Uterus (tissue), 4 donors: ENCODE results near the gene JARID2. TPM values are rescaled to one million over a fixed set of nuclear protein-coding genes. Genes with fewer than 3 reads are reported as not detected.

Source experiments
- DNase-seq, 2 donors: peaks; one replicate each; pipeline ENCODE4 v3.0.0-alpha.2; 2019 to 2020
- H3K27ac ChIP-seq, 2 donors: fragments of 200-600 bp; sonication (generic); 1 replicate in 1 of 2; 2 replicates in 1 of 2; pipeline ENCODE4 v1.5.1; 2016 to 2018
- H3K27me3 ChIP-seq, 2 donors: fragments of 200-600 bp; sonication (generic); one replicate each; pipeline ENCODE4 v1.5.1; 2018 to 2019; ENCODE audit warnings: control low read depth in 1 of 2
- H3K36me3 ChIP-seq, 2 donors: fragments of 200-600 bp; sonication (generic); one replicate each; pipeline ENCODE4 v1.5.1; 2019; ENCODE audit warnings: control low read depth in 1 of 2
- H3K4me1 ChIP-seq, 2 donors: fragments of 200-600 bp; sonication (generic); one replicate each; pipeline ENCODE4 v1.5.1; 2018 to 2019; ENCODE audit warnings: control low read depth in 1 of 2
- H3K4me3 ChIP-seq, 2 donors: fragments of 200-600 bp; sonication (generic); 1 replicate in 1 of 2; 2 replicates in 1 of 2; pipeline ENCODE4 v1.5.1; 2018 to 2019; ENCODE audit warnings: mild to moderate bottlenecking in 1 of 2
- H3K9me3 ChIP-seq, 2 donors: fragments of 200-600 bp; sonication (generic); one replicate each; pipeline ENCODE4 v1.5.1; 2019; ENCODE audit warnings: control low read depth in 1 of 2
- CTCF ChIP-seq, 4 experiments: fragments of 200-600 bp in 2 of 4; fragments of 450-650 bp in 2 of 4; sonication (generic) in 2 of 4; IDR thresholded peaks; one replicate each; pipeline ENCODE4 v1.5.1; 2016 to 2019; ENCODE audit warnings: antibody characterized with exemption in 4 of 4, mild to moderate bottlenecking in 2 of 4, moderate library complexity in 1 of 4
- POLR2A ChIP-seq, 2 donors: fragments of 450-650 bp; IDR thresholded peaks; one replicate each; pipeline ENCODE4 v1.6.1; 2016; ENCODE audit warnings: antibody characterized with exemption in 2 of 2, mild to moderate bottlenecking in 1 of 2, moderate library complexity in 1 of 2
- intact Hi-C: fragments of 100-400 bp; cut with DNase I; formaldehyde crosslinking; loops from one replicate; pipeline ENCODE4 v1.15.1; 2023; ENCODE audit warnings: low total_unique reads
- total RNA-seq, 4 donors: library from RNA; depleted of rRNA in 3 of 4; stranded (reverse); fragments of >200 nt in 3 of 4; gene quantifications; one replicate each; pipeline versions ENCODE4 v1.1.0 to v1.2.4, GENCODE V29; 2014 to 2023
- donor health status: DM: yes; HTN: yes; CAD: no.

The JARID2 gene
- total RNA-seq, 4 donors from 2014 or later, result 2.6 to 15.8 (median 8.0) TPM

GRCh38 chr6:15401769-15402250 is 155.9 kb downstream of the JARID2 start:
- Histone ChIP-seq H3K27ac (no peak overlapping the region), H3K9me3 (no peaks in the 10 kb centered on the region), H3K27me3 (no peaks in the 10 kb centered on the region), H3K4me3 (no peak overlapping the region), H3K36me3 (no peaks in the 10 kb centered on the region), H3K4me1 (no peaks in the 10 kb centered on the region)
- intact Hi-C loops, result no loop called here
- TF ChIP-seq CTCF (IDR thresholded peaks at IDR 0.05) (no peak), POLR2A (IDR thresholded peaks at IDR 0.05) (no peak)
- no peak for DNase-seq

- H3K27me3 ChIP-seq, result no peaks in the 10 kb centered on the region
- H3K4me1 ChIP-seq, result no peaks in the 10 kb centered on the region
- TF ChIP-seq POLR2A (IDR thresholded peaks at IDR 0.05) (no peak), CTCF (IDR thresholded peaks at IDR 0.05) (no peak)
- DNase-seq, result no peak
- H3K27ac ChIP-seq, result no peak overlapping the region
- H3K36me3 ChIP-seq, result no peaks in the 10 kb centered on the region
- no peaks in the 10 kb centered on the region for H3K9me3 ChIP-seq
- no peak overlapping the region for H3K4me3 ChIP-seq
- intact Hi-C loops, result no loop called here
Measured at GRCh38 chr6:15402406-15403045, 156.7 kb downstream of the JARID2 start.

- intact Hi-C loops, result no loop called here
- no peaks in the 10 kb centered on the region for H3K27me3 ChIP-seq
- H3K36me3 ChIP-seq, result no peaks in the 10 kb centered on the region
- H3K4me3 ChIP-seq, result no peak overlapping the region
- TF ChIP-seq POLR2A (IDR thresholded peaks at IDR 0.05) (no peak), CTCF (IDR thresholded peaks at IDR 0.05) (no peak)
- no peak for DNase-seq
- no peaks in the 10 kb centered on the region for H3K4me1 ChIP-seq
- H3K9me3 ChIP-seq, result no peaks in the 10 kb centered on the region
- H3K27ac ChIP-seq, result no peak overlapping the region
Measured at GRCh38 chr6:15403094-15403755, 157.4 kb downstream of the JARID2 start.

- H3K4me1 ChIP-seq, result no peaks in the 10 kb centered on the region
- H3K27ac ChIP-seq, result no peak overlapping the region
- no peaks in the 10 kb centered on the region for H3K36me3 ChIP-seq
- DNase-seq, result no peak
- intact Hi-C loops, result no loop called here
- H3K27me3 ChIP-seq, result no peaks in the 10 kb centered on the region
- TF ChIP-seq POLR2A (IDR thresholded peaks at IDR 0.05) (no peak), CTCF (IDR thresholded peaks at IDR 0.05) (no peak)
- no peak overlapping the region for H3K4me3 ChIP-seq
- H3K9me3 ChIP-seq, result no peaks in the 10 kb centered on the region
Measured at GRCh38 chr6:15404685-15404980, 158.8 kb downstream of the JARID2 start.
